ENCODE results near the gene UGT2B28.
"Not testable (repeated sequence)": the region's sequence is repeated elsewhere in the genome, so short reads cannot be mapped to it uniquely, and the experiment has no call there.

The UGT2B28 gene

GRCh38 chr4:69343558-69344420, 63.5 kb downstream of the UGT2B28 start:
- not testable (repeated sequence) for DNase-seq
